Measurements from ENCODE around the gene C6orf89.

DNA sequence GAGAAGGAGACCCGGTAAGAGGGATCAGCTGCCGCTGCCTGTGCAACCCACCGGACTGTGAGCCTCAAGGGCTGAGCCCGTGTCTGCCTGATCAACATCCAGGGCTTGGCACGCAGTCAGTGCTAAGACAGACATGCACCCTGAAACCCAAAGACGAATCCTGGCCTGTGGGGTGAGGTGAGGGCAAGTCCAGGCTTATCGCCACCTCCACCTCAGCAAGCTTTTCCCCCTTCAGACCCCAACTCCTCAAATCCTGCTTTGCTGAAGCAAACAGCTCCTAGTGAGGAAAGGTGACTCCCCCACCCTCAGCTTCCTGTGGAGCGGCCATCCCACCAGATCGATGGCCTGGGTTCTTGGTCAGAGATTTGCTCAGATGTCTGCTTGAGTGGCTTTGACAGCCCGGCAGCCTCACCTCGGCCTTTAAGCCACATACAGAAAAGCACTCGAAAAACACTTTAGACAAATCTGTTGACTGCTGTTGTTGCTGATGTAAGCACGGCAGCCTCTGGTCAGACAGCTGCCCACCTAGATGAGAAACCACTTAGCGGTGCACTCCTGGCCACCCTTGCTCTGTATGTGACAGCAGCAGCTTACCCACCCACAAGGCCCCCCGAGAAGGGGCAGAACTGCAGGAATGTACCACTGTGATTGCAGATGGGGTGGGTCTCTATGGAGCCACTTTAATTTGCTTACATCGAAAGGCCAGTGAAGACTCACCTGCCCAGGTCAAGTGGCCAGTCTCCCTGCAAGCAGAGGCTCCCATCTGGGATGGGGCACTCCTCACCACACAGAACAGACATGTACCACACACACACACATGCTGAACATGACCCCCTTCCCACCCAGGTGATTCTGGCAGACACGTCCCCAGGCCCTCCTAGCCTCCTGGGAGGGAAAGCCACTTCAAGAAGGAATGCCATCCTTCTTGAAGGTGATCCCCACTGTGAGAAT lies 85.4 kb downstream of the C6orf89 start:
- TF ChIP-seq CTCF (IDR thresholded peaks at IDR 0.05) (no peak), POLR2A (IDR thresholded peaks at IDR 0.05) (no peak), POLR2AphosphoS5 (IDR thresholded peaks at IDR 0.05; ENCODE audit: insufficient read depth in 1 of 2, low read depth in 1 of 2) (no peak)

Measured in vagina (tissue), 2 donors.